Loucy (cell line): ENCODE measurements around the gene KLK6.

Source experiments
- CTCF ChIP-seq: fragments of 200-600 bp; sonication (generic); conservative IDR thresholded peaks from 2 replicates; pipeline ENCODE4 v1.5.1; 2014; ENCODE audit warnings: mild to moderate bottlenecking, antibody characterized with exemption, low read length
- EZH2phosphoT487 ChIP-seq: fragments of 200-600 bp; IDR thresholded peaks from 2 replicates; pipeline ENCODE4 v1.6.1; 2018; ENCODE audit warnings: antibody characterized with exemption, mild to moderate bottlenecking, moderate library complexity, borderline replicate concordance

- TF ChIP-seq EZH2phosphoT487 (no peak), CTCF (no peak)
Observed at GRCh38 chr19:51000981-51001380, 31.6 kb upstream of the KLK6 start.
